H9 (cell line): ENCODE results near the gene SHROOM1. TPM values are rescaled to one million over a fixed set of nuclear protein-coding genes. Genes with fewer than 3 reads are reported as not detected.
"Not testable (repeated sequence)": the region's sequence is repeated elsewhere in the genome, so short reads cannot be mapped to it uniquely, and the experiment has no call there.

Experiments used
- DNase-seq: peaks from one replicate; pipeline ENCODE4 v3.0.0-alpha.2; 2017
- H2AFZ ChIP-seq: one replicate; pipeline ENCODE4 v1.6.1; 2013; ENCODE audit warnings: mild to moderate bottlenecking, low read length, control low read depth, moderate library complexity
- H2AK5ac ChIP-seq: 2 replicates; pipeline ENCODE4 v1.6.1; 2013; ENCODE audit warnings: low read length, control low read depth, mixed read lengths; ENCODE audit not compliant: insufficient read length
- H2BK120ac ChIP-seq: one replicate; pipeline ENCODE4 v1.6.1; 2013; ENCODE audit warnings: low read depth, mild to moderate bottlenecking, low read length, control low read depth, inconsistent platforms; ENCODE audit not compliant: poor library complexity, severe bottlenecking
- H2BK12ac ChIP-seq: 2 replicates; pipeline ENCODE4 v1.6.1; 2013; ENCODE audit warnings: low read length, control low read depth, mixed read lengths, low read depth; ENCODE audit not compliant: insufficient read length
- H2BK15ac ChIP-seq: 2 replicates; pipeline ENCODE4 v1.6.1; 2013; ENCODE audit warnings: low read depth, low read length, control low read depth
- H2BK20ac ChIP-seq: one replicate; pipeline ENCODE4 v1.6.1; 2013; ENCODE audit warnings: low read depth, mild to moderate bottlenecking, low read length, control low read depth, inconsistent platforms; ENCODE audit not compliant: poor library complexity, severe bottlenecking
- H2BK5ac ChIP-seq: 2 replicates; pipeline ENCODE4 v1.6.1; 2013; ENCODE audit warnings: low read length, control low read depth, mixed read lengths; ENCODE audit not compliant: insufficient read length
- H3K14ac ChIP-seq: 2 replicates; pipeline ENCODE4 v1.6.1; 2013; ENCODE audit warnings: low read length, control low read depth; ENCODE audit not compliant: insufficient read depth
- H3K18ac ChIP-seq: 2 replicates; pipeline ENCODE4 v1.6.1; 2013; ENCODE audit warnings: low read depth, mild to moderate bottlenecking, mixed read lengths, low read length, control low read depth; ENCODE audit not compliant: insufficient read length
- H3K23ac ChIP-seq: 2 replicates; pipeline ENCODE4 v1.6.1; 2013; ENCODE audit warnings: low read length, control low read depth, mixed read lengths, low read depth; ENCODE audit not compliant: insufficient read length
- H3K23me2 ChIP-seq: 2 replicates; pipeline ENCODE4 v1.6.1; 2013; ENCODE audit warnings: low read depth, mild to moderate bottlenecking, mixed read lengths, low read length, control low read depth; ENCODE audit not compliant: insufficient read length, poor library complexity, severe bottlenecking
- H3K27ac ChIP-seq: 2 replicates; pipeline ENCODE4 v1.5.1; 2013; ENCODE audit warnings: low read length, control low read depth, mixed read lengths, low read depth; ENCODE audit not compliant: insufficient read length
- H3K27me3 ChIP-seq: 2 replicates; pipeline ENCODE4 v1.6.1; 2013; ENCODE audit warnings: low read length, control low read depth, inconsistent platforms; ENCODE audit not compliant: insufficient read depth
- H3K4ac ChIP-seq: 2 replicates; pipeline ENCODE4 v1.6.1; 2013; ENCODE audit warnings: low read depth, mild to moderate bottlenecking, control low read depth, inconsistent platforms, low read length, moderate library complexity
- H3K4me1 ChIP-seq: 2 replicates; pipeline ENCODE4 v1.6.1; 2013; ENCODE audit warnings: low read length, control low read depth, inconsistent platforms; ENCODE audit not compliant: insufficient read depth
- H3K4me2 ChIP-seq: 2 replicates; pipeline ENCODE4 v1.6.1; 2013; ENCODE audit warnings: low read length, control low read depth, mixed read lengths; ENCODE audit not compliant: insufficient read length, insufficient read depth
- H3K56ac ChIP-seq: 2 replicates; pipeline ENCODE4 v1.6.1; 2013; ENCODE audit warnings: low read depth, mild to moderate bottlenecking, mixed read lengths, low read length, control low read depth; ENCODE audit not compliant: insufficient read length
- H3K79me1 ChIP-seq: 2 replicates; pipeline ENCODE4 v1.6.1; 2013; ENCODE audit warnings: low read depth, mild to moderate bottlenecking, moderate library complexity, low read length, control low read depth, inconsistent platforms; ENCODE audit not compliant: insufficient read depth, poor library complexity, severe bottlenecking
- H3K79me2 ChIP-seq: 2 replicates; pipeline ENCODE4 v1.6.1; 2013; ENCODE audit warnings: low read length, control low read depth, inconsistent platforms; ENCODE audit not compliant: insufficient read depth
- H3K9ac ChIP-seq: 2 replicates; pipeline ENCODE4 v1.6.1; 2013; ENCODE audit warnings: low read length, control low read depth, mixed read lengths; ENCODE audit not compliant: insufficient read length; ENCODE audit errors: extremely low read depth
- H3K9me3 ChIP-seq: one replicate; pipeline ENCODE4 v1.6.1; 2013; ENCODE audit warnings: low read depth, low read length, inconsistent platforms; ENCODE audit not compliant: control insufficient read depth
- H3T11ph ChIP-seq: one replicate; pipeline ENCODE4 v1.6.1; 2013; ENCODE audit warnings: mild to moderate bottlenecking, low read length, control low read depth, inconsistent platforms
- H4K20me1 ChIP-seq: one replicate; pipeline ENCODE4 v1.6.1; 2013; ENCODE audit not compliant: control insufficient read depth, insufficient read length, insufficient read depth
- H4K5ac ChIP-seq: 2 replicates; pipeline ENCODE4 v1.6.1; 2013; ENCODE audit warnings: low read depth, mild to moderate bottlenecking, mixed read lengths, low read length, control low read depth; ENCODE audit not compliant: insufficient read length
- H4K8ac ChIP-seq: replicated peaks from 2 replicates; pipeline ENCODE4 v1.6.1; 2013; ENCODE audit warnings: low read length, control low read depth, mixed read lengths, low read depth; ENCODE audit not compliant: insufficient read length
- H4K91ac ChIP-seq: 2 replicates; pipeline ENCODE4 v1.6.1; 2013; ENCODE audit warnings: low read depth, mild to moderate bottlenecking, moderate library complexity, mixed read lengths, low read length, control low read depth; ENCODE audit not compliant: insufficient read length
- H3K27ac Mint-ChIP-seq, 3 experiments: 2 replicates in 2 of 3; 3 replicates in 1 of 3; pipeline ENCODE4 v1.8.0; 2020 to 2021; ENCODE audit warnings: mixed read lengths in 3 of 3, mild to moderate bottlenecking in 1 of 3, moderate library complexity in 1 of 3
- H3K27me3 Mint-ChIP-seq: 2 replicates; pipeline ENCODE4 v1.8.0; 2021; ENCODE audit warnings: low read depth, mild to moderate bottlenecking, moderate library complexity, mixed read lengths
- H3K36me3 Mint-ChIP-seq, 3 experiments: 2 replicates in 2 of 3; 3 replicates in 1 of 3; pipeline ENCODE4 v1.8.0; 2020 to 2021; ENCODE audit warnings: low read depth in 3 of 3, mixed read lengths in 3 of 3; ENCODE audit not compliant: insufficient read depth in 1 of 3
- H3K4me1 Mint-ChIP-seq, 2 experiments: 2 replicates each; pipeline ENCODE4 v1.8.0; 2020; ENCODE audit warnings: mixed read lengths in 2 of 2
- H3K4me3 Mint-ChIP-seq, 2 experiments: 2 replicates in 1 of 2; 3 replicates in 1 of 2; pipeline ENCODE4 v1.8.0; 2020 to 2021; ENCODE audit warnings: mild to moderate bottlenecking in 2 of 2, mixed read lengths in 2 of 2, moderate library complexity in 1 of 2
- H3K9me3 Mint-ChIP-seq, 2 experiments: 2 replicates in 1 of 2; 3 replicates in 1 of 2; pipeline ENCODE4 v1.8.0; 2020; ENCODE audit warnings: mild to moderate bottlenecking in 2 of 2, mixed read lengths in 2 of 2, moderate library complexity in 1 of 2
- WGBS: extraction: QIAGEN DNeasy Blood & Tissue Kit; methylation state at CpG from one replicate; pipeline ENCODE4 v1.1.7; 2013; ENCODE audit warnings: missing lambda C conversion rate, low lambda C conversion rate, mixed read lengths; ENCODE audit not compliant: insufficient read length; ENCODE audit errors: extremely low coverage; 5-methylcytosine and 5-hydroxymethylcytosine counted together
- total RNA-seq: library from RNA; stranded (reverse); gene quantifications from 2 replicates; pipeline ENCODE4 v1.2.1, GENCODE V29; 2021

SHROOM1 gene
- total RNA-seq, 1 experiment from 2014 or later, result 7.0 TPM

DNA sequence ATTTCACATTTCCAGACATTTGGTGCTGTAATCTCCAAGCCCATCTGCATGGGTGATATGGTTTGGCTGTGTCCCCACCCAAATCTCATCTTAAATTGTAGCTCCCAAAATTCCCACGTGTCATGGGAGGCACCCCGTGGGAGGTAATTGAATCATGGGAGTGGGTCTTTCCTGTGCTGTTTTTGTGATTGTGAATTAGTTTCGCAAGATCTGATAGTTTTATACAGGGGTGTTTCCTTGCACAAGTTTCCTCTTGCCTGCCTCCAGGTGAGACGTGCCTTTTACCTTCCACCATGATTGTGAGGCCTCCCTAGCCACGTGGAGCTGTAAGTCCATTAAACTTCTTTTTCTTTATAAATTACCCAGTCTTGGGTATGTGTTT lies 27.8 kb downstream of the SHROOM1 start:
- not testable (repeated sequence) for H3K79me1 ChIP-seq, H3K4me1 ChIP-seq, H3K79me2 ChIP-seq, H3K4me2 ChIP-seq, H2BK5ac ChIP-seq, H3K9me3 ChIP-seq, H2BK120ac ChIP-seq, H3K27me3 ChIP-seq, DNase-seq, H3K4ac ChIP-seq, H3K23ac ChIP-seq, H3K27ac ChIP-seq, H3K56ac ChIP-seq, H2BK20ac ChIP-seq, H2BK15ac ChIP-seq, H2AFZ ChIP-seq, H4K20me1 ChIP-seq, H3K9ac ChIP-seq, H2BK12ac ChIP-seq, H4K5ac ChIP-seq, H3K14ac ChIP-seq, H3K4me3 Mint-ChIP-seq, H3K9me3 Mint-ChIP-seq, H2AK5ac ChIP-seq, H4K91ac ChIP-seq, H3K36me3 Mint-ChIP-seq, H4K8ac ChIP-seq, H3T11ph ChIP-seq, H3K18ac ChIP-seq, H3K27ac Mint-ChIP-seq, H3K23me2 ChIP-seq
- WGBS, result no CpG with 5 or more reads among the region's 5 CpGs
- Mint-ChIP-seq H3K27me3 (peaks cover 27% of the 10 kb centered on the region), H3K4me1 (peaks cover 9 to 12% of the 10 kb centered on the region in 2 experiments)
